Measurements from ENCODE around the gene CHIA.

DNA sequence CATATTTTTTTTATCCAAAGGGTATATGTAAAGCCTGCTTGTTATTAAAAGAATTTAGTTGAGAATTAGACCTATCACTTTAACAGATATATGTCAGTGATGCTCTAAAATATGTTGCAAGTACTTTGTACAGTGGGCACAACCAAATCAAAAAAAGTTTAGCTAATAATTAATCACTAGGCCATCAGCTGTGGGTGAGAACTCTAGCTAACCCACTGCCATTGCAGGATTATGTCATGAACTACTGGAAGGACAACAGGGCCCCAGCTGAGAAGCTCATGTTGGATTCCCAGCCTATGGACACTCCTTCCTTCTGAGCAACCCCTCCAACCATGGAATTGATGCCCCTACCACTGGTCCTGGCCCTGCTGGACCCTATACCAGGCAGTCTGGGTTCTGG, 6.8 kb upstream of the CHIA start:
- TF ChIP-seq EZH2phosphoT487 (IDR thresholded peaks at IDR 0.05; ENCODE audit: borderline replicate concordance, low read depth, low read length) = no peak
- TF ChIP-seq, protein P1, sequence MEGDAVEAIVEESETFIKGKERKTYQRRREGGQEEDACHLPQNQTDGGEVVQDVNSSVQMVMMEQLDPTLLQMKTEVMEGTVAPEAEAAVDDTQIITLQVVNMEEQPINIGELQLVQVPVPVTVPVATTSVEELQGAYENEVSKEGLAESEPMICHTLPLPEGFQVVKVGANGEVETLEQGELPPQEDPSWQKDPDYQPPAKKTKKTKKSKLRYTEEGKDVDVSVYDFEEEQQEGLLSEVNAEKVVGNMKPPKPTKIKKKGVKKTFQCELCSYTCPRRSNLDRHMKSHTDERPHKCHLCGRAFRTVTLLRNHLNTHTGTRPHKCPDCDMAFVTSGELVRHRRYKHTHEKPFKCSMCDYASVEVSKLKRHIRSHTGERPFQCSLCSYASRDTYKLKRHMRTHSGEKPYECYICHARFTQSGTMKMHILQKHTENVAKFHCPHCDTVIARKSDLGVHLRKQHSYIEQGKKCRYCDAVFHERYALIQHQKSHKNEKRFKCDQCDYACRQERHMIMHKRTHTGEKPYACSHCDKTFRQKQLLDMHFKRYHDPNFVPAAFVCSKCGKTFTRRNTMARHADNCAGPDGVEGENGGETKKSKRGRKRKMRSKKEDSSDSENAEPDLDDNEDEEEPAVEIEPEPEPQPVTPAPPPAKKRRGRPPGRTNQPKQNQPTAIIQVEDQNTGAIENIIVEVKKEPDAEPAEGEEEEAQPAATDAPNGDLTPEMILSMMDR (conservative IDR thresholded peaks at IDR 0.05; ENCODE audit: low read length) = no peak
